Measurements from ENCODE around the gene CFAP126. TPM values are rescaled to one million over a fixed set of nuclear protein-coding genes. Genes with fewer than 3 reads are reported as not detected.
A peak's percentile ranks its signal among the peaks of the same experiment; 100 is the strongest.

Gene CFAP126
- total and polyA plus RNA-seq, 8 donors: not detected

- Histone ChIP-seq H3K4me1 (peaks cover 0 to 6% (median 2%) of the 10 kb centered on the region in 4 donors), H3K36me3 (no peaks in the 10 kb centered on the region), H3K9me3 (no peaks in the 10 kb centered on the region), H3K4me3 (no peak overlapping the region), H3K27me3 (no peaks in the 10 kb centered on the region), H3K27ac (no peak overlapping the region)
- TF ChIP-seq CTCF (IDR thresholded peaks at IDR 0.05): no peak
- no peak for TF ChIP-seq EP300 (IDR thresholded peaks at IDR 0.05)
- no peak for TF ChIP-seq POLR2AphosphoS5 (IDR thresholded peaks at IDR 0.05)
- no peak for TF ChIP-seq POLR2A (IDR thresholded peaks at IDR 0.05)
- 28 to 51% (median 32%) methylated on average over 2 of the region's 2 CpGs for WGBS, 5 donors
- DNase-seq: no peak
- intact Hi-C loops (cut with DNase I; ENCODE audit: low total_unique reads): no loop called here
Measured at GRCh38 chr1:161374373-161374772, 6.7 kb upstream of the CFAP126 start.

GRCh38 chr1:161373442-161373841, 5.8 kb upstream of the CFAP126 start:
- intact Hi-C loops (cut with DNase I; ENCODE audit: low total_unique reads): no loop called here
- Histone ChIP-seq H3K36me3 (no peaks in the 10 kb centered on the region), H3K4me3 (no peak overlapping the region), H3K4me1 (peaks cover 0 to 6% (median 2%) of the 10 kb centered on the region in 4 donors), H3K27me3 (no peaks in the 10 kb centered on the region), H3K9me3 (no peaks in the 10 kb centered on the region), H3K27ac (no peak overlapping the region)
- no peak for DNase-seq
- no peak for TF ChIP-seq EP300 (IDR thresholded peaks at IDR 0.05)
- no peak for TF ChIP-seq POLR2AphosphoS5 (IDR thresholded peaks at IDR 0.05)
- no peak for TF ChIP-seq CTCF (IDR thresholded peaks at IDR 0.05)
- TF ChIP-seq POLR2A (IDR thresholded peaks at IDR 0.05): no peak

GRCh38 chr1:161365207-161365606, 2.5 kb downstream of the CFAP126 start:
- DNase-seq: no peak
- H3K27ac ChIP-seq: no peak overlapping the region
- H3K4me3 ChIP-seq: no peak overlapping the region
- no peaks in the 10 kb centered on the region for H3K27me3 ChIP-seq
- TF ChIP-seq EP300 (IDR thresholded peaks at IDR 0.05) (no peak), POLR2A (IDR thresholded peaks at IDR 0.05) (no peak)
- peaks cover 0 to 11% (median 5%) of the 10 kb centered on the region in 4 donors for H3K4me1 ChIP-seq
- no peaks in the 10 kb centered on the region for H3K9me3 ChIP-seq
- intact Hi-C loops (cut with DNase I; ENCODE audit: low total_unique reads): no loop called here
- peaks cover 6 to 50% (median 47%) of the 10 kb centered on the region in 4 donors for H3K36me3 ChIP-seq

- DNase-seq: no peak
- no peak overlapping the region for H3K4me3 ChIP-seq
- no peak overlapping the region for H3K27ac ChIP-seq
- TF ChIP-seq POLR2A (IDR thresholded peaks at IDR 0.05) (no peak), EP300 (IDR thresholded peaks at IDR 0.05) (no peak), CTCF (IDR thresholded peaks at IDR 0.05) (no peak), POLR2AphosphoS5 (IDR thresholded peaks at IDR 0.05) (no peak)
- intact Hi-C loops (cut with DNase I; ENCODE audit: low total_unique reads): no loop called here
- H3K9me3 ChIP-seq: no peaks in the 10 kb centered on the region
- H3K27me3 ChIP-seq: no peaks in the 10 kb centered on the region
- H3K4me1 ChIP-seq: peaks cover 0 to 11% (median 5%) of the 10 kb centered on the region in 4 donors
- peaks cover 6 to 53% (median 48%) of the 10 kb centered on the region in 4 donors for H3K36me3 ChIP-seq
Measured at GRCh38 chr1:161364332-161364731, 3.3 kb downstream of the CFAP126 start.

- peak in 1 of 2 donors; percentile 21 for DNase-seq
- TF ChIP-seq POLR2AphosphoS5 (IDR thresholded peaks at IDR 0.05) (no peak), POLR2A (IDR thresholded peaks at IDR 0.05) (no peak), CTCF (IDR thresholded peaks at IDR 0.05) (no peak), EP300 (IDR thresholded peaks at IDR 0.05) (no peak)
- intact Hi-C loops (cut with DNase I; ENCODE audit: low total_unique reads): no loop called here
- Histone ChIP-seq H3K27ac (peak overlapping the region in 2 of 5 donors; percentile 16 to 27), H3K36me3 (peaks cover 11 to 61% (median 49%) of the 10 kb centered on the region in 4 donors), H3K9me3 (no peaks in the 10 kb centered on the region), H3K4me1 (peaks cover 0 to 3% (median 0%) of the 10 kb centered on the region in 4 donors), H3K27me3 (no peaks in the 10 kb centered on the region), H3K4me3 (no peak overlapping the region)
Measured at GRCh38 chr1:161359291-161359690, 8.4 kb downstream of the CFAP126 start.
